PFSK-1 (cell line): ENCODE results near the gene WNT3A.

ENCODE experiments used
- FOXP2 ChIP-seq: optimal IDR thresholded peaks from 2 replicates; pipeline ENCODE3; 2011; ENCODE audit warnings: borderline replicate concordance, control low read depth, inconsistent platforms; ENCODE audit not compliant: insufficient read depth; ENCODE audit errors: extremely low read length, extremely low read depth
- POLR2AphosphoS5 ChIP-seq: IDR thresholded peaks from 2 replicates; pipeline ENCODE4 v1.6.1; 2012; ENCODE audit warnings: low read depth, mild to moderate bottlenecking, control low read depth, low read length, moderate library complexity
- SIN3A ChIP-seq: IDR thresholded peaks from 2 replicates; pipeline ENCODE4 v1.6.1; 2012; ENCODE audit warnings: mild to moderate bottlenecking, low read length, moderate library complexity, borderline replicate concordance; ENCODE audit not compliant: insufficient read depth
- TAF1 ChIP-seq: IDR thresholded peaks from 2 replicates; pipeline ENCODE4 v1.6.1; 2012; ENCODE audit warnings: low read length, control low read depth, borderline replicate concordance; ENCODE audit not compliant: insufficient read depth
- TF ChIP-seq, protein P1 (sequence below), 2 experiments: IDR thresholded peaks; 2 replicates each; pipeline versions ENCODE4 v1.6.1 to v1.8.0; 2011 to 2012; ENCODE audit warnings: low read depth in 2 of 2, low read length in 2 of 2, control low read depth in 1 of 2, inconsistent platforms in 1 of 2, mild to moderate bottlenecking in 1 of 2, moderate library complexity in 1 of 2; ENCODE audit not compliant: insufficient read depth in 1 of 2

The WNT3A gene

GRCh38 chr1:227987181-227987580, 19.6 kb upstream of the WNT3A start:
- TF ChIP-seq SIN3A (no peak), POLR2AphosphoS5 (no peak), TAF1 (no peak), FOXP2 (no peak)
- TF ChIP-seq, protein P1, sequence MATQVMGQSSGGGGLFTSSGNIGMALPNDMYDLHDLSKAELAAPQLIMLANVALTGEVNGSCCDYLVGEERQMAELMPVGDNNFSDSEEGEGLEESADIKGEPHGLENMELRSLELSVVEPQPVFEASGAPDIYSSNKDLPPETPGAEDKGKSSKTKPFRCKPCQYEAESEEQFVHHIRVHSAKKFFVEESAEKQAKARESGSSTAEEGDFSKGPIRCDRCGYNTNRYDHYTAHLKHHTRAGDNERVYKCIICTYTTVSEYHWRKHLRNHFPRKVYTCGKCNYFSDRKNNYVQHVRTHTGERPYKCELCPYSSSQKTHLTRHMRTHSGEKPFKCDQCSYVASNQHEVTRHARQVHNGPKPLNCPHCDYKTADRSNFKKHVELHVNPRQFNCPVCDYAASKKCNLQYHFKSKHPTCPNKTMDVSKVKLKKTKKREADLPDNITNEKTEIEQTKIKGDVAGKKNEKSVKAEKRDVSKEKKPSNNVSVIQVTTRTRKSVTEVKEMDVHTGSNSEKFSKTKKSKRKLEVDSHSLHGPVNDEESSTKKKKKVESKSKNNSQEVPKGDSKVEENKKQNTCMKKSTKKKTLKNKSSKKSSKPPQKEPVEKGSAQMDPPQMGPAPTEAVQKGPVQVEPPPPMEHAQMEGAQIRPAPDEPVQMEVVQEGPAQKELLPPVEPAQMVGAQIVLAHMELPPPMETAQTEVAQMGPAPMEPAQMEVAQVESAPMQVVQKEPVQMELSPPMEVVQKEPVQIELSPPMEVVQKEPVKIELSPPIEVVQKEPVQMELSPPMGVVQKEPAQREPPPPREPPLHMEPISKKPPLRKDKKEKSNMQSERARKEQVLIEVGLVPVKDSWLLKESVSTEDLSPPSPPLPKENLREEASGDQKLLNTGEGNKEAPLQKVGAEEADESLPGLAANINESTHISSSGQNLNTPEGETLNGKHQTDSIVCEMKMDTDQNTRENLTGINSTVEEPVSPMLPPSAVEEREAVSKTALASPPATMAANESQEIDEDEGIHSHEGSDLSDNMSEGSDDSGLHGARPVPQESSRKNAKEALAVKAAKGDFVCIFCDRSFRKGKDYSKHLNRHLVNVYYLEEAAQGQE (IDR thresholded peaks at IDR 0.05; ENCODE audit: insufficient read depth in 1 of 2, low read depth in 2 of 2, low read length in 2 of 2), result no peak

- TF ChIP-seq, protein P1 (IDR thresholded peaks at IDR 0.05; ENCODE audit: insufficient read depth in 1 of 2, low read depth in 2 of 2, low read length in 2 of 2), result no peak
- TF ChIP-seq TAF1 (no peak), POLR2AphosphoS5 (no peak), SIN3A (no peak), FOXP2 (no peak)
Measured at GRCh38 chr1:227994632-227995300, 12.0 kb upstream of the WNT3A start.

- no peak for TF ChIP-seq FOXP2
- TF ChIP-seq SIN3A, result no peak
- no peak for TF ChIP-seq TAF1
- no peak for TF ChIP-seq POLR2AphosphoS5
- TF ChIP-seq, protein P1 (IDR thresholded peaks at IDR 0.05; ENCODE audit: insufficient read depth in 1 of 2, low read depth in 2 of 2, low read length in 2 of 2), result no peak
Measured at GRCh38 chr1:227996187-227996950, 10.4 kb upstream of the WNT3A start.

- TF ChIP-seq TAF1 (no peak), SIN3A (no peak), FOXP2 (no peak), POLR2AphosphoS5 (no peak)
- TF ChIP-seq, protein P1 (IDR thresholded peaks at IDR 0.05; ENCODE audit: insufficient read depth in 1 of 2, low read depth in 2 of 2, low read length in 2 of 2), result no peak
Measured at GRCh38 chr1:227998374-227999055, 8.3 kb upstream of the WNT3A start.
